ENCODE results near the gene TRIM39. TPM values are rescaled to one million over a fixed set of nuclear protein-coding genes. Genes with fewer than 3 reads are reported as not detected.

The TRIM39 gene
- total RNA-seq, 1 donor from 2014 or later, result 13.7 TPM

- no peaks in the 10 kb centered on the region for H3K4me1 Mint-ChIP-seq (ENCODE audit: low read depth)
- no peaks in the 10 kb centered on the region for H3K27me3 Mint-ChIP-seq (ENCODE audit: low read depth)
- H3K4me3 Mint-ChIP-seq (ENCODE audit: unreplicated experiment), result no peak overlapping the region
- TF ChIP-seq, protein P1, sequence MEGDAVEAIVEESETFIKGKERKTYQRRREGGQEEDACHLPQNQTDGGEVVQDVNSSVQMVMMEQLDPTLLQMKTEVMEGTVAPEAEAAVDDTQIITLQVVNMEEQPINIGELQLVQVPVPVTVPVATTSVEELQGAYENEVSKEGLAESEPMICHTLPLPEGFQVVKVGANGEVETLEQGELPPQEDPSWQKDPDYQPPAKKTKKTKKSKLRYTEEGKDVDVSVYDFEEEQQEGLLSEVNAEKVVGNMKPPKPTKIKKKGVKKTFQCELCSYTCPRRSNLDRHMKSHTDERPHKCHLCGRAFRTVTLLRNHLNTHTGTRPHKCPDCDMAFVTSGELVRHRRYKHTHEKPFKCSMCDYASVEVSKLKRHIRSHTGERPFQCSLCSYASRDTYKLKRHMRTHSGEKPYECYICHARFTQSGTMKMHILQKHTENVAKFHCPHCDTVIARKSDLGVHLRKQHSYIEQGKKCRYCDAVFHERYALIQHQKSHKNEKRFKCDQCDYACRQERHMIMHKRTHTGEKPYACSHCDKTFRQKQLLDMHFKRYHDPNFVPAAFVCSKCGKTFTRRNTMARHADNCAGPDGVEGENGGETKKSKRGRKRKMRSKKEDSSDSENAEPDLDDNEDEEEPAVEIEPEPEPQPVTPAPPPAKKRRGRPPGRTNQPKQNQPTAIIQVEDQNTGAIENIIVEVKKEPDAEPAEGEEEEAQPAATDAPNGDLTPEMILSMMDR (IDR thresholded peaks at IDR 0.05), result no peak
- no peak overlapping the region for H3K27ac Mint-ChIP-seq (ENCODE audit: unreplicated experiment)
- H3K36me3 Mint-ChIP-seq (ENCODE audit: low read depth), result peaks cover 24% of the 10 kb centered on the region
- DNase-seq (ENCODE audit: low spot score), result no peak
- peaks cover 12% of the 10 kb centered on the region for H3K9me3 Mint-ChIP-seq (ENCODE audit: low read depth)
Observed at GRCh38 chr6:30304002-30304401, 22.7 kb upstream of the TRIM39 start.

DNA sequence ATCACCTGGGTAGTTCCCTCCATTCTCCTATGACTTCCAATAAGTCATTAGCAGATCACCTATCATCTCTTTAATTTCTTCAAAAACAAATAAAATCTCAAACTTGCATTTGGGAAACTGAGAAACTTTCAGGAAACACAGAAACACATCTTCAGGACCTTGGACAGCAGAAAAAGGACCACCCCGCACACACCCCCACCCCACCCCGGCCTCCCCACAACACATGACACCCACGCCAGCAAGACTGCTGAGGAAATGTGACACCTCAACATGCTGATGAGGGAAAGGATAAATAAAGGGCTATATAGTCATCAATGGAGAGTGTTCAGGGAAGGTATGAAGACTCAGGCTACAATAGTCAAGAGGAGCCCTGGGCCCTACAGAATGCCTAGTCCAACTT, 15.6 kb upstream of the TRIM39 start:
- no peaks in the 10 kb centered on the region for H3K9me3 Mint-ChIP-seq (ENCODE audit: low read depth)
- H3K27me3 Mint-ChIP-seq (ENCODE audit: low read depth), result no peaks in the 10 kb centered on the region
- no peak overlapping the region for H3K27ac Mint-ChIP-seq (ENCODE audit: unreplicated experiment)
- no peak overlapping the region for H3K4me3 Mint-ChIP-seq (ENCODE audit: unreplicated experiment)
- H3K36me3 Mint-ChIP-seq (ENCODE audit: low read depth), result peaks cover 20% of the 10 kb centered on the region
- TF ChIP-seq, protein P1 (IDR thresholded peaks at IDR 0.05), result no peak
- no peak for DNase-seq (ENCODE audit: low spot score)
- H3K4me1 Mint-ChIP-seq (ENCODE audit: low read depth), result peaks cover 3% of the 10 kb centered on the region

DNA sequence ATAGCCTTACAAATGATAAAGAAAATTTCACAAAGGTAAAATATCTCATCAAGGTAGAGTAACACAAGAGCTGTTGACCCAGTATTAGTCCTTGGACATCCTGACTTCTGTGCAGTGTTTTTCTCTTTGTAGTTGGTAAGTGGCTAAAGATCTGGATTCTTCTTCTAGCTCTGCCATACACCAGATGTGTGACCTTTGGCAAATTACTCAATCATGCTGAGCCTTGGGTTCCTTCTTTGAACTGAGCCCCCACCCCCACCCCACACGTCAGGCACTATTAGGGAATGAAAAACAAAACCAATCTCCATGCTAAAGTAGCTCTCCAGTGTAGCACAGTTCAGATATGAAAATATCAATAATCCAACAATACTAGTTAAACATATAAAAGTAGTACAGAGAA, 15.1 kb upstream of the TRIM39 start:
- Mint-ChIP-seq H3K4me1 (ENCODE audit: low read depth) (peaks cover 3% of the 10 kb centered on the region), H3K27ac (ENCODE audit: unreplicated experiment) (no peak overlapping the region), H3K9me3 (ENCODE audit: low read depth) (no peaks in the 10 kb centered on the region), H3K27me3 (ENCODE audit: low read depth) (no peaks in the 10 kb centered on the region), H3K4me3 (ENCODE audit: unreplicated experiment) (no peak overlapping the region), H3K36me3 (ENCODE audit: low read depth) (peaks cover 19% of the 10 kb centered on the region)
- TF ChIP-seq, protein P1 (IDR thresholded peaks at IDR 0.05), result no peak
- DNase-seq (ENCODE audit: low spot score), result no peak

DNA sequence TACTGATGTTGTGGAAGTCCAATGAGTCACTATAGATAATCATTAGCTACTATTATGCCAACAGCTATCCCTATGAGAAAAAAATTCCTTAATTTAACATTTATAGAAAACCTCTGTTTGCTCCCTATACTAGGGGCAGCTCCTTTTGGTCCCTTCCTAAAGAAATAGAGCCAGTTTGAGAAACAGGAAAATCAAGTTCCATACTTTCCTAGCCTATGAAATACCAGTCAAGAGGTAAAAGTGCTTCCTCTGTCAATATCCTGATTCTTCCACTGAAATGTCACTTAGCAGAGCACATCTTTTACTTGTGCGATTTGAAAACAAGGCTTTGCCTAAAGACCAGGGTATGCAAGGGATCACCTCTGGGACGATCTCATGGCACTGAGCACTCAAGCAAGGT, 14.5 kb upstream of the TRIM39 start:
- peaks cover 4% of the 10 kb centered on the region for H3K4me1 Mint-ChIP-seq (ENCODE audit: low read depth)
- no peak for DNase-seq (ENCODE audit: low spot score)
- H3K36me3 Mint-ChIP-seq (ENCODE audit: low read depth), result peaks cover 18% of the 10 kb centered on the region
- no peaks in the 10 kb centered on the region for H3K9me3 Mint-ChIP-seq (ENCODE audit: low read depth)
- TF ChIP-seq, protein P1 (IDR thresholded peaks at IDR 0.05), result no peak
- no peak overlapping the region for H3K27ac Mint-ChIP-seq (ENCODE audit: unreplicated experiment)
- H3K27me3 Mint-ChIP-seq (ENCODE audit: low read depth), result no peaks in the 10 kb centered on the region
- H3K4me3 Mint-ChIP-seq (ENCODE audit: unreplicated experiment), result no peak overlapping the region

GRCh38 chr6:30312676-30313321, 13.9 kb upstream of the TRIM39 start:
- H3K27me3 Mint-ChIP-seq (ENCODE audit: low read depth), result no peaks in the 10 kb centered on the region
- no peak for DNase-seq (ENCODE audit: low spot score)
- H3K36me3 Mint-ChIP-seq (ENCODE audit: low read depth), result peaks cover 18% of the 10 kb centered on the region
- H3K27ac Mint-ChIP-seq (ENCODE audit: unreplicated experiment), result no peak overlapping the region
- H3K9me3 Mint-ChIP-seq (ENCODE audit: low read depth), result no peaks in the 10 kb centered on the region
- TF ChIP-seq, protein P1 (IDR thresholded peaks at IDR 0.05), result no peak
- H3K4me3 Mint-ChIP-seq (ENCODE audit: unreplicated experiment), result no peak overlapping the region
- peaks cover 6% of the 10 kb centered on the region for H3K4me1 Mint-ChIP-seq (ENCODE audit: low read depth)

Measured in chondrocyte (in vitro differentiated cells).